ENCODE data around the gene PCDHB5.

DNA sequence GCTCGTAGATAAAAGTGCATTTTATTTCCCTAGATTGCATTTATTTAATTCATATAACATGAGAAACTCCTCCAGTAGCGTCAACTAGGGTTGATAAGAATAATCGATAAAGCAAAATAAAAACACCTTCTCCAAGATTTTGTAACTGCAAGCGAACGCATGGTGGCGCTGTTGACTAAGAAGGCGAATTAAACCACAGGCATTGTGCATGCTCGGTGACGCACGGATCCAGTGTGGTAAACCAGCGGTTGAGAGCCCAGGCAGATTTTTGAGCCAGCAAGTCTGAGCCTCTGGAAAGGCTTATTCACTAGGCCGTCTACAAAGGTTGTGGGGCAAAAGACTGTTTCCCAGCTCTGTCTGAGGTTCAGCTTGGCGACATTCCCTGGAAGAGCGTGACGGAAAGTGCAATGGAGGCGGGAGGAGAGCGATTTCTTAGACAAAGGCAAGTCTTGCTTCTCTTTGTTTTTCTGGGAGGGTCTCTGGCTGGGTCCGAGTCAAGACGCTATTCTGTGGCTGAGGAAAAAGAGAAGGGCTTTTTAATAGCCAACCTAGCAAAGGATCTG lies 34.7 kb upstream of the PCDHB5 start, which contains the start of gene PCDHB3:
- TF ChIP-seq EZH2 (IDR thresholded peaks at IDR 0.05; ENCODE audit: insufficient read depth, poor library complexity, severe bottlenecking) (no peak), EZH2phosphoT487 (IDR thresholded peaks at IDR 0.05; ENCODE audit: insufficient read depth, low read depth) (no peak)

Data from GM23248 (cell line).